ELF-1 (cell line): ENCODE measurements around the gene GABPB1.
"Not testable (repeated sequence)": the region's sequence is repeated elsewhere in the genome, so short reads cannot be mapped to it uniquely, and the experiment has no call there.

Experiments
- DNase-seq: peaks from one replicate; pipeline ENCODE4 v3.0.0-alpha.2; 2016; ENCODE audit warnings: low read depth, low spot score

GABPB1 gene

GRCh38 chr15:50354838-50355618, at the start of gene GABPB1:
GABPB1 (minus strand) TSS chr15:50355198; CDS start chr15:50309798, 45,400 bp downstream.
- DNase-seq, result peak; percentile 95

DNA sequence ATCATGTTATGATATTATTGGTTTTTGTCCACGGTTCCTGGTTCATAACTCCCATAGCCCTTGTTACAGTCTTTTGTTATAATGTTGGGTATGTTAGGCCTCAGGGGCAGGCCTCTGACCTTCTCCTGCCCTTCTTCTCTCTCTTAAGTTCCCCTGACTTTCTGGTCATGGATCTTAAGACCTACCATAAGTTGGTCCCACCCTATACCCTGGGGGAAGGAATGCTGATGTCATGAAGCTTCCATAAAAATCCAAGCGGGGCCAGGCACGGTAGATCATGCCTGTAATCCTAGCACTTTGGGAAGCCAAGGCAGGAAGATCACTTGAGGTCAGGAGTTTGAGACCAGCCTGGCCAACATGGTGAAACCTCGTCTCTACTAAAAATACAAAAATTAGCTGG, 36.6 kb upstream of the GABPB1 start:
- DNase-seq, result peak; percentile 64

DNA sequence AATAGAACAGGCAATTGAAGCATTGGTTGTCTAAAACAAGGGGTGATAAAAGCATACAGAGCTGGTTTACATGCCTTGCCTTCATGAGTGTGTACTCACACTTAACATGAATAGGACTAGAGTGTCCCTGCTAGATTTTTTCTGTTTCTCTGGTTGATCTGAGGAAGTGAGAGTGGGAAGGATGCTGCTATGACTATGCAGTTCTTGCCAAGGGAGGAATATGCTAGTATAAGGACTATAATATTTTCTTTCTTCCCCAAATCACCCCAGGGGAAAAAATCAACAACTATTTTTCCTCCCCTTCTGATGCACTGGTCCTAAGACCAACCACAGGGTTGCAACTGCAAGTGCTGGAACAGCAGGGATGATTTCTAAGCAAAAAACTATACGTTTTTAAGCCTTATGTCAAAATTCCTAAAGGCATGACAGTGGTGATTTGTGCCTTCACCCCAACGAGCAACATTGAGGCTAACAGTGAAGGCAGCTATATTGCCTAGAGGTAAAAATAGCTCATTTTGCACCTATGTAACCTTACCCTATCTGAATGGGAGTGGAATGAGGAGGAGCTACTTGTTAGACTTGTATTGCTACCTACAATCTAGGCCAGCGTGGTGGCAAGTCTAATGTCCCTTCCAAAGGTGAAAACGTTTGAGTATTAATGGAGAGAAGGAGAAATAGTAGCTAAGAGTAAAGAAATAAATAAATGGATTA, 35.7 kb upstream of the GABPB1 start:
- DNase-seq, result peak; percentile 18

DNA sequence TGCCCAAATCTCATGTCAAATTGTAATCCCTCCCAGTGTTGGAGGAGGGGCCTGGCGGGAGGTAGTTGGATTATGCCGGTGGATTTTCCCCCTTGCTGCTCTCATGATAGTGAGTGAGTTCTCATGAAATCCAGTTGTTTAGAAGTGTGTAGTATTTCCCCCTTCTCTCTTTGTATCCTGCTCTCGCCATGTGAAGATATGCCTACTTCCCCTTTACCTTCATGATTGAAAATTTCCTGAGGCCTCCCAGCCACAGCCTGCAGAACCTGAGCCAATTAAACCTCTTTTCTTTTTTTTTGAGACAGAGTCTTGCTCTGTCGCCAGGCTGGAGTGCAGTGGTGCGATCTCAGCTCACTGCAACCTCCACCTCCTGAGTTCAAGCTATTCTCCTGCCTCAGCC, 27.4 kb upstream of the GABPB1 start:
- not testable (repeated sequence) for DNase-seq

DNA sequence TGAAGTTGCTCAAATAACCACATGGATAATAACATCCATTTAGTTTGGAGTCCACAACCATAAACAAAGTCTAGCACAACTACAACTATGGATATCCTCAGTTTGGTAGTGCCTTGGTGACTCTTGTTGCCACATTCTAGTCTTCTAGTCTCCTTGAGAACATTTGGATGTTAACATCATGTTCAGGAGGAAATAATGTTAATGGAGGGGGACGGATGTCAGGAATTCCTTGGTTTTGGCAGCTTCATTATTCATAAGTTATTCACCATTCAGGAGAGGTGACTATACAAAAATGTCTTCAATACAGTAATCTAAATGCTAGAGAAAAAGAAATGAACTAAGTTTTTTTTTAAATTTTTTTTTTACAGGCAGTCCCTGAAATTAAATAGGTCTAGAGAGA, 26.4 kb upstream of the GABPB1 start:
- DNase-seq, result no peak

GRCh38 chr15:50380089-50380488, 25.1 kb upstream of the GABPB1 start:
- DNase-seq, result no peak

GRCh38 chr15:50379413-50379812, 24.4 kb upstream of the GABPB1 start:
- DNase-seq, result not testable (repeated sequence)

- no peak for DNase-seq
Measured at GRCh38 chr15:50378776-50379175, 23.8 kb upstream of the GABPB1 start.

- no peak for DNase-seq
Measured at GRCh38 chr15:50377867-50378751, 23.1 kb upstream of the GABPB1 start.

DNA sequence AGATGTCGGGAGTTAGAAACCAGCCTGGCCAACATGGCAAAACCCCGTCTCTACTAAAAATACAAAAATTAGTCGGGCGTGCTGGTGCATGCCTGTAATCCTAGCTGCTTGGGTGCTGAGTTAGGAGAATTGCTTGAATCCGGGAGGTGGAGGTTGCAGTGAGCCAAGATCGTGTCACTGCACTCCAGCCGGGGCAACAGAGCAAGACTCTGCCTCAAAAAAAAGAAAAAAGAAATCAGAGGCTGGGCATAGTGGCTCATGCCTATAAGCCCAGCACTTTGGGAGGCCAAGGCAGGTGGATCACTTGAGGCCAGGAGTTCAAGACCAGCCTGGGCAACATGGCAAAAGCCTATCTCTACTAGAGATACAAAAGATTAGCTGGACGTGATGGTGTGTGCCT, 14.6 kb upstream of the GABPB1 start:
- DNase-seq, result not testable (repeated sequence)

DNA sequence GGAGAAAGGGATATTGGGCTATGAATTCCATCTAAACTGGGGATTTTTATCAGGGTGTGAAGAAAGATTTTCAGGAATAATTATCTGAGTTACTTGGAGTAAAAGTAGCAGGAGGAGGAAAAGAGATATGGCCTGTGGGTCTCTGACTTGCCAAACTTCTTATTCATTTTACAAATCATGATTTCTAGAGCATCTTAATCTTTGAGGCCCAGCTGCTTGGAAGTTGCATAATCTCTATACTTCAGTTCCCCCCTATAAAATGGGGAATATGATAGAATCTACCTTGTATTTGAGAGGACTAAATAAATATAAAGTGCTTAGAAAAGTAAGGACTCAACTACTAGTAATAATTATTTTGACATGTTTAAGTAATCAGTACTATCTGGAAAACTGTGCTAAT, 11.0 kb upstream of the GABPB1 start:
- DNase-seq, result no peak

GRCh38 chr15:50365570-50365969, 10.6 kb upstream of the GABPB1 start:
- DNase-seq, result no peak

GRCh38 chr15:50363612-50364011, 8.6 kb upstream of the GABPB1 start:
- no peak for DNase-seq

DNA sequence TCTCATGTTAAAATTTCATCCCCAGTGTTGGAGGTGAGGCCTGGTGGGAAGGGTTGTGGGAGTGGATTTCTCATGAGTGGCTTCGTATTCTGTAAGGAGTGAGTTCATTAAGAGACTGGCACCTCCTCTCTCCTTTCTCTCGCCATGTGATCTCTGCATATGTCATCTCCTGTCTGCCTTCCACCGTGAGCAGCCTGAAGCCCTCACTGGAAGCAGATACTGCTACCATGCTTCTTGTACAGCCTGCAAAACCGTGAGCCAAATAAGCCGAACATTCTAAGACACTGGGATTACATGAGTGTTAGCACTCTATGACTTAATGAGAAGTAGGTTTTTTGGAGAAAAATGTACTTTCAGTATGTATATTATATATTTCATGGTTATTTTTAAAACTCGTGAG, 6.8 kb upstream of the GABPB1 start:
- DNase-seq, result no peak

DNA sequence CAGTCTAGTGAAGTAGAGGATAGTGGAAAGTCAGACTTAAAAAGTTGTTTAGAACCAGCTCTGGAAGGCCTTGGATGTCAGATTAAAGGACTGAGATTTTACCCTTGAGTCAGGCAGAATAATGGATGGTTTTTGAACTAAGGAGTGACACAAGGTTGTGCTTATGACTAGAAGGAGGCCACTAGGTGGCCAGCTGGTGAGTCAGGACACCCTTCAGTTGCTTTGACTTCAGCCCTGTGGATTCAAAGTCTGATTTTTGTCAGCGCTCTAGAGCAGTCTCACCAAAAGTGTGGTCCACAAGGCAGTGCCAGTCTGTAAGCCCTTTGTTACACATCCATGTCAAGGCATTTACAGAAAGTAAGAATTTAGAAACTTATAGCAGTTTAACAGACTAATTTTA, 3.8 kb upstream of the GABPB1 start:
- peak; percentile 44 for DNase-seq

GRCh38 chr15:50355980-50356379, 982 bp upstream of the GABPB1 start:
- DNase-seq, result no peak

- DNase-seq, result no peak
Measured at GRCh38 chr15:50355619-50355905, 564 bp upstream of the GABPB1 start.

DNA sequence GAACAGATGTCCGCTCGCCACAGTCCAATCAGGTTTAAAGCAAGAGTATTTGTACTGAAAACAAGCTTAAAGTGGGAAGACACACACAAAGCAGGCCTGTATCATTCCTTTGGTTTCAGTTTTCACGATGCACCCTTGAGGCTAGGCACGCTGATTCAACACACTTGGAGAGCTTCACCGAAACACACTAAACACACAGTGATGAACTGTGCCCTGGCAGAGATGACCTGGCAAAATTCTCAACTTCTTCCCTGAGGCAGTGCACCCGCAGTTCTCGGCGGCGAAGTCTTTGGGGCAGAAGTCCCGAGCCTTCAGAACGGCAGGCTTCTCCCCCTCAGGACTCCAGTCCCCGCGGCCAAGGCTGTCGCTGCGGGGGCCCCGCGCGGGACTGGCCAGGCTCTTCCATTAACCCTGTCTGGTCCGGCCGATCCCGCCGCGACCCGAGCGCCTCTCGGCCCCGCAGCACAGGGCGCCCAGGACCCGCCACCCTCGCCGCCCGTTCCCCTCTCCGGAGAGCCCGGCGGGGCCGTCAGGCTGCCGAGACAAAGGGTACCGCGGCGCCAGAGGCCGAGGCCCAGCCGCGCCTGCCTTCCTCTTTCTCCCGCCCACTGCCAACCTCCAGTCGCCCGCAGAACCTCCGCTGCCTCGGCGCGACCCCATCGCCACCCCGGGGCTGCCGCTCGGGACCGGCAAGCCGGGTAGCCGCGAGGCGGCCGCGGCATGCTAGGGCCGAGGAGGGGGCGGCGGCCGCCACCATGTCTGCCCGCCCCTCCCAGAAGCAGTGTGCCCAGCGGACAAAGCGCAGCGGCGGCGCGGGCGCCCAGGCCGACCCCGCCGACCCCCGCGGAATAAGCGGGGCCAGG, 792 bp downstream of the GABPB1 start:
- DNase-seq, result peak; percentile 87

GRCh38 chr15:50353251-50353974, 1.6 kb downstream of the GABPB1 start:
- DNase-seq, result no peak

DNA sequence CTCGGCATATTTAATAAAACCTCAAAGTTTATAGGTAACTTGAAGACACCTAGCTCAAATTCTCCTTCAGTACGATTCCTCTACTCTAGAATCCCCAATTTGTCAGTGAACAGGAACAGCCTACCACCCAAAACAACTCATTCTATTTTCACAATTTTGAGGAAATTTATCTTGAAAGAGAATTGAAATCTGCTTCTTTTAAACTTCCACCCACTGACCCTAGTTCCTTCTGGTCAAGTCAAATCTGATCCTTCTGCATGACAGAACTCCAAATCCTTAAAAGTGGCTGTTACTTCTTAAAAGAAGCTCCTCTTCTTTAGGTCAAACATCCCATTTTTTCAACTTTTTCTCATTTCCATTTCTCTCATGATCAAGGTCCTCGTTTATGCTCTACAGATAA, 4.4 kb downstream of the GABPB1 start:
- no peak for DNase-seq

DNA sequence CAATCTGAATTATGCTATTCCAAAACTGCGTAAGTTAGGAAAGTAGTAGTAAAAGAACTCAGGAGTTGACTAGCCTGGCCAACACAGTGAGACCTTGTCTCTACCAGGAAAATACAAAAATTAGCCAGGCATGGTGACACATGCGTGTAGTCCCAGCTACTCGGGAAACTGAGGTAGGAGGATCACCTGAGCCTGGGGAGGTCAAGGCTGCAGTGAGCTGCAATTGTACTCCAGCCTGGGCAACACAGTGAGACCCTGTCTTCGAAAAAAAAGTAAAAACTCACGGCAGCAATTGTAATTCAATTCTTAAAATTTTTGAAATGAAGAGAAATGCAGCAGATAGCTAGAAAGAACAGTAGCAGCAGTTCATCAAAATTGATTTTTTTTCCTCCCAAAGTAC, 9.7 kb downstream of the GABPB1 start:
- no peak for DNase-seq
